Neural progenitor cell (in vitro differentiated cells): Measurements from ENCODE around the gene C9orf50.

Experiments
- CTCF ChIP-seq: fragments of 200-600 bp; sonication (generic); IDR thresholded peaks from 2 replicates; pipeline ENCODE4 v1.5.1; 2017; ENCODE audit warnings: antibody characterized with exemption, mild to moderate bottlenecking
- EZH2phosphoT487 ChIP-seq: fragments of 200-600 bp; sonication (generic); IDR thresholded peaks from 2 replicates; pipeline ENCODE4 v1.6.1; 2017; ENCODE audit warnings: antibody characterized with exemption

- no peak for TF ChIP-seq CTCF
- no peak for TF ChIP-seq EZH2phosphoT487
Observed at GRCh38 chr9:129567842-129568559, 52.9 kb downstream of the C9orf50 start.
